Umbilical cord (tissue), 2 donors: Measurements from ENCODE around the gene NEUROD2. TPM values are rescaled to one million over a fixed set of nuclear protein-coding genes. Genes with fewer than 3 reads are reported as not detected.

Experiments used
- DNase-seq: peaks from one replicate; pipeline ENCODE4 v3.0.0-alpha.2; 2015; ENCODE audit warnings: low spot score
- total RNA-seq: library from RNA; depleted of rRNA; stranded (reverse); fragments of >200 nt; gene quantifications from one replicate; pipeline ENCODE4 v1.2.3, GENCODE V29; 2014; ENCODE audit warnings: low replicate concordance; ENCODE audit not compliant: insufficient read depth

NEUROD2 gene
- total RNA-seq, 1 donor from 2014 or later = 1.4 TPM

DNA sequence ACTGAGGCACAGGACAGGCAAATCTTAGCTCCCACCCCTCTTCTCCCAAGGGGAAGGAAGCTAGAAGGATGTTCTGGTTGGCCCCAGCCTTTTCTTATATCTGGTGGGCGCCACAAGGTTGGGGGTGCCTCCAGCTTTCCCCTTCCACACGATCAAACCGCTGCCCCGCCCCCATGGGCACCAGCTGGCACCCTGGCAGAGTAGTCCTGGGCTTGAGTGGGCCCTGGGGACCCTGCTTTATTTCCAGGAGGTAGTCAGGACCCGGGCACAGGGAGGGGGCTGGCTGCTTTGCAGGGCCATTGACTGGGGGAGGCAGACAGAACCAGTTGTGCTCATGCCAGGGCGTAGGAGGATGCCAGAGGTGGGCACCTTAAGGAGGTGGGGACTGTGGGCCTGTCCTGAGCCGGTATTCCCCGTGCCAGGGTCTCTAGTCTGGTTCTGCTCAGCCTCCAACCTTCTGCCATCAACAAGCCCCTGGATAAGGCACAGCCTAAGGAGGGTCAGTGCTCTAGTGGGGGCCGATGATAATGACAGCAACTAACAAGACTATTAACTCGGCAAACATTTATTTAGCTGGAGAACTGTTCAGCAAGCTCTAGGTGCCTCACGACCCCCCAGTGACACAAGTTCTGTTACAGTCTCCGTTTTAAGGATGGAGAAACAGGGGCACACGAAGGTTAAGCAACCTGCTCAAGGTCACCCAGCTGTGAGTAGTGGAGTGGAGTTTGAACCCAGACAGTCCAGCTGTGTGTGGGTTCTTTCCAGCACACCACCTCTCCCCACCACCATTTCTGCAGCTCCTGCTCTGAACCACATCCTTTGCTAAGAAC is 11.5 kb upstream of the NEUROD2 start:
- no peak for DNase-seq

GRCh38 chr17:39618246-39618913 is 10.7 kb upstream of the NEUROD2 start:
- DNase-seq = peak; percentile 26

GRCh38 chr17:39617446-39618245 is 9.9 kb upstream of the NEUROD2 start:
- DNase-seq = peak; percentile 41

DNA sequence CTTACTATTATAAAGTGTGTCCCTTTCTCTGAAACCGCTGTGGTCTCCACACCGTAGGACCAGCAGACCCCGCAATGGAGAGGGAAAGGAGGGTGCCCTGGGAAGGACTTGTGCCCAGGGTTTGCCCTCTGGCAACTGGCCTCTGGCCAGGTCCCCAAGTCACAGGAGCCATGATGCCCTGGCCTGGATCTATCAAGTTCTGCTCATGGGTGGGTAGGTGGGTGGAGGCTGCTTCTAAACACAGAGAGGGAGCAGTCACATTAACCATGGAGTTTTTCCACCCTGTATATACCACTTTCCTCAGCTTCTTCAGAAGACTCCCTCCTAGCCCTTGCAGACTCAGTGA is 9.4 kb upstream of the NEUROD2 start:
- no peak for DNase-seq

DNA sequence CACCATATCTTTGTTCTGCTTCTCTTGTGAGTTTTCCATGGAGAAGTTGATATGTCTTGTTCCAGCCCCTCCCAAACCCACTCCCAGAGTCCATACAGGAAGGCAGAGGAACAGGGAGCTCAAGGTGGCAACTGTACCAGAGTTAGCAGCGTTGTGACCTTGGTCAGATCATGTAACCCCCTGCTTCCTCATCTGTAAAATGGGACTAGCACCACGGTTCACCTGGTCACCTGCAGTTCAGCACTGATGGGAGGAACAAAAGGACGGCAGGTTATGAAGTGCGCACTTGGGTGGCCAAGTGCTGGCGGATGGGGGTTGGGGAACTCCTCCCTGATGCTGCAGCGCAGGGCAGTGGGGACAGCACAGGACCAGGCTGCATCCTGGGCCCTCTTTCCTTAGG is 7.7 kb upstream of the NEUROD2 start:
- DNase-seq = no peak

GRCh38 chr17:39614545-39615157 is 6.9 kb upstream of the NEUROD2 start:
- DNase-seq = no peak

DNA sequence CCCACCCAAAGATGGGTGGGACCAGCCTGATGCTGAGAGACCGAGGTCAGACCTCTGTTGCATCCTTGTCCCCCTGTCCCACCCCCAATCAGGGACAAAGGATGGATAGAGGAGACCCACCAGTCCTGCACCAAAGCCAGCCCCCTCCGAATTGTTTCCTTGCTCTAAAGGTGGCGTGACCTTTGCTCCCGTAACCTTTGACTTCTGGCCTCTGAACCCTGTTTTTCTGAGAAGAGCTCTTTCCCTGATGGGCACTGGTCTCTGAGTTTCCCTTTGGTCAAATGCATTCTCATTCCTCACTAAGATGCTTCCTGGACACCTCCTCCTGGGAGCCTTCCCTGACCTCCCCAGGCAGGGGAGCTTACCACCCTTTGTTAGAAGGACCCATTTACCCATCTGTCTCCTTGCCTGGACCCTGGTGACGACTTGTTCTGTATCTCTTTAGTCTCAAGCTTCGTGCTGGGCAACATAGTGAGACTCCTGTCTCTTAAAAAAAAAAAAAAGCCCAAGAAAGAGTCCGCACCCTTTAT is 5.3 kb upstream of the NEUROD2 start:
- no peak for DNase-seq

GRCh38 chr17:39612291-39612894 is 4.7 kb upstream of the NEUROD2 start:
- DNase-seq = no peak

GRCh38 chr17:39611401-39612112 is 3.8 kb upstream of the NEUROD2 start:
- no peak for DNase-seq

GRCh38 chr17:39609416-39610025 is 1.8 kb upstream of the NEUROD2 start:
- no peak for DNase-seq

- DNase-seq = no peak
Observed at GRCh38 chr17:39608142-39608981, 642 bp upstream of the NEUROD2 start.

GRCh38 chr17:39607057-39607850 is 466 bp downstream of the NEUROD2 start:
- DNase-seq = no peak

DNA sequence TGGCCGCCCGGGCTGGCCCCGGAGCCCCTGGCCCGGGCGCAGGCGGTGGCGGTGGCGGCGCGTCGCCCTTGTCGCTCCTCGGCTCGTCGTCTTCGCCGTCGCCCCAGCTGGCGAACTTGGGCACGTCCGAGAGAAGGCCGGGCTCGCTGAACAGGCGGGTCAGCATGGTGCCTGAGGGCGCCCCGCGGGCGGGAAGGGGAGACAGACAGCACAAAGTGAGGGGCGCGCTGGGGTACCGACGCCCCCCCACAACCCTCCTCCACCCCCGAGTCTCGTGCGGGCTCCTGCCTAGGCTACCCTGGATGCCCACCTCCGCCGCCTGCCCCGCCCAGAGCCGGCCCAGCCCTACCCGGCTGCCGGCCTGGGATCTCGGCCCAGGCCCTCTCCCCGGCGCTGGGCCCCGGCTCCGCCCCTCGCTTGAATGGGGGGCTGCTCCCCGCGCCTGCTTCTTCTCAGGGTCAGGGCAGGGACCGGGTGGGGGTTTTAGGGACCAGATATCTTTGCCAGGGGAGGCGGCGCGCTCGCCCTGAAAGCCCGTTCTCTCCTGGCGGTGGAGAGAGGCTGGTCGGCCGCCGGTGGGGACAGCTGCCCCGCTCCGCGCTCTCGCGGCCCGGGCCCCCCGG is 1.2 kb downstream of the NEUROD2 start:
- no peak for DNase-seq

DNA sequence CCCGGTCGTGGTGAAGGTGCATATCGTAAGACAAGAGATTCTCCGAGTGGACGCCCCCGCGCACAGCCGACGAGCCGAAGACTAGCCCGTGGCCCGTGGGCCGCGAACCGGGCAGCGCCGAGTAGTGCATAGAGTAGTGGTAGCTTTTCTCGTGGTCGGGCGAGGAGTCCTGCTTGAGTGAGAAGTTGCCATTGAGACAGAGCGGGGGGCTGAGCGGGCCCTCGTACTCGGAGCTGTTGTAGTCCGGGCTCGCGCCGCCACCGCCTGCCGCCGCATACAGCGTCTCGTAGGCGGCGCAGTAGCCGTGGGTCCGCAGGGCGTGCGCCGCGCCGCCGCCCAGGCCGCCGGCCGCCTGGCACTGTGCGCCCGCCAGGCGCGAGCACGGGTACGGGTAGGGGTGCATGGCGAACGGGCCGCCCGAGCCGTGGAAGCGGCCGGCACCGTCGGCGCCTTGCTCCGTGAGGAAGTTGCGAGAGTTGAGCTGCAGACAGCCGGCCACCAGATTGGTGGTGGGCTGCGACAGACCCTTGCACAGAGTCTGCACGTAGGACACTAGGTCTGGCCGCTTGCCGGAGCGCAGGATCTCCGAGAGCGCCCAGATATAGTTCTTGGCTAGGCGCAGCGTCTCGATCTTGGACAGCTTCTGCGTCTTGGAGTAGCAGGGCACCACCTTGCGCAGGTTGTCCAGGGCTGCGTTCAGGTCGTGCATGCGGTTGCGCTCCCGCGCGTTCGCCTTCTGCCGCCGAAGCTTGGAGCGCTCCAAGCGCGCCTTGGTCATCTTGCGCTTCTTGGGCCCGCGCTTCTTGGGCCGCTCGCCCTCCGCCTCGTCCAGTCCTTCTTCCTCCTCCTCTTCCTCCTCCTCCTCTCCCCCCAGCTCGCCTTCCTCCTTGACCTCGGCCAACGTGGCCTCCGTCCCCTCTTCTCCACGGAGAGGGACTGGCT is 2.0 kb downstream of the NEUROD2 start:
- no peak for DNase-seq

GRCh38 chr17:39604911-39605491 is 2.7 kb downstream of the NEUROD2 start:
- DNase-seq = no peak

DNA sequence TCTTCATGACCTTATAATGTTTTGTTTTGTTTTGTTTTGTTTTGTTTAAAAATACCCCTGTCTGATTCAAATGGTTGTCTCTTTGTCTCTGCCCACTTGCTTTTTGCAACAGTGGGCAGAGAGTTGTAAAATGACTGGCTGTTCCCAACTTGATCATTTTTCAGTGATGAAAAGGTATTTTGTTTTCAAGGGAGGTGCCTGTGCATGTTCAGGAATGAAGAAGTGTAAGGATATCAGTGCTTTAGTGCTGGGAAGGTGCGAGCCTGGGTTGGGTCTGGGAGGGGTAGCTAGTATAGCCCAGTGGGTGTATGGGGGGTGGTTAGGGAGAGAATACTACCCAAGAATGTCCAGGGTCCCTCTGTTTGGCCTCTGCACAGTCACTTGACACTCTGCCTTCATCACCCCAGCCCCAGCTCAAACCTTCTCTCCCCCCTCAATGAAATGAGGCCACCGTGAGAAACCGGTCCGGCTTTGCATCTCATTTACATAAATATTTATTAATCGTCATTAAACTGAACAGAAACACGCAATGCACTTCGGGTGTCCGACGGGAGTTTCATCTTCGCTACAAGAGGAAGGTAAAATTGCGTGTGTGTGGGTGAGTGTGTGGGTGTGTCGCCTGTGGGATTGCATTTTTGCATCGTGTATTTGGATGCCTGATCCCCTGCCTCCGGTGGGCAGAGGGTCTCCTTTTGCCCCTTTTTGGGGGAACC is 4.3 kb downstream of the NEUROD2 start:
- DNase-seq = peak; percentile 28
